Lower leg skin (tissue), 3 donors: ENCODE data around the gene EEF2KMT.
"Not testable (repeated sequence)": the region's sequence is repeated elsewhere in the genome, so short reads cannot be mapped to it uniquely, and the experiment has no call there.

Experiments used
- CTCF ChIP-seq, 3 donors: fragments of 450-650 bp; IDR thresholded peaks; one replicate each; pipeline ENCODE4 v1.5.1; 2016; ENCODE audit warnings: antibody characterized with exemption in 3 of 3, mild to moderate bottlenecking in 3 of 3, moderate library complexity in 2 of 3
- POLR2A ChIP-seq, 2 donors: fragments of 450-650 bp; IDR thresholded peaks; one replicate each; pipeline ENCODE4 v1.6.1; 2016 to 2017; ENCODE audit warnings: antibody characterized with exemption in 2 of 2, mild to moderate bottlenecking in 1 of 2, moderate library complexity in 1 of 2

GRCh38 chr16:5073771-5074170 lies 23.8 kb downstream of the EEF2KMT start:
- TF ChIP-seq CTCF, POLR2A (IDR thresholded peaks at IDR 0.05): not testable (repeated sequence)
